Loucy (cell line): ENCODE results near the gene LNPEP.

Experiments used
- CTCF ChIP-seq: fragments of 200-600 bp; sonication (generic); conservative IDR thresholded peaks from 2 replicates; pipeline ENCODE4 v1.5.1; 2014; ENCODE audit warnings: mild to moderate bottlenecking, antibody characterized with exemption, low read length
- EZH2phosphoT487 ChIP-seq: fragments of 200-600 bp; IDR thresholded peaks from 2 replicates; pipeline ENCODE4 v1.6.1; 2018; ENCODE audit warnings: antibody characterized with exemption, mild to moderate bottlenecking, moderate library complexity, borderline replicate concordance

- TF ChIP-seq CTCF (peak; percentile 30; the same call in 1 of the 2 replicates), EZH2phosphoT487 (no peak)
Measured at GRCh38 chr5:96901384-96901783, 34.5 kb upstream of the LNPEP start.
